HepG2 (cell line): ENCODE measurements around the gene PELI1. TPM values are rescaled to one million over a fixed set of nuclear protein-coding genes. Genes with fewer than 3 reads are reported as not detected.

Experiments used
- ARNT2 ChIP-seq: sonication (generic); formaldehyde crosslinking; IDR thresholded peaks from 2 replicates; pipeline ENCODE4 v1.8.0; 2022; ENCODE audit warnings: mild to moderate bottlenecking, low read depth, missing genetic modification reagents, moderate library complexity
- CEBPB ChIP-seq: IDR thresholded peaks from 2 replicates; pipeline ENCODE4 v1.6.1; 2011; ENCODE audit warnings: low read depth, low read length, improper control_type of control experiment, borderline replicate concordance
- CEBPG ChIP-seq: IDR thresholded peaks from 2 replicates; pipeline ENCODE4 v1.6.1; 2016
- CREB3 ChIP-seq: sonication (generic); formaldehyde crosslinking; IDR thresholded peaks from 2 replicates; pipeline ENCODE4 v1.5.0; 2020; ENCODE audit warnings: missing genetic modification reagents
- ESRRA ChIP-seq: sonication (generic); formaldehyde crosslinking; IDR thresholded peaks from 2 replicates; pipeline ENCODE4 v1.5.1; 2020; ENCODE audit warnings: mild to moderate bottlenecking, low read depth, missing genetic modification reagents
- HNF4G ChIP-seq, 2 experiments: sonication (generic) in 1 of 2; formaldehyde crosslinking in 1 of 2; IDR thresholded peaks; 2 replicates each; pipeline versions ENCODE4 v1.4.0 to v1.6.1; 2011 to 2020; ENCODE audit warnings: borderline replicate concordance in 2 of 2, low read depth in 2 of 2, mild to moderate bottlenecking in 2 of 2, low read length in 1 of 2, missing genetic modification reagents in 1 of 2, moderate library complexity in 1 of 2
- IRF2 ChIP-seq: IDR thresholded peaks from 2 replicates; pipeline ENCODE4 v1.6.1; 2018; ENCODE audit warnings: missing genetic modification reagents, missing compliant biosample characterization
- KAT8 ChIP-seq: IDR thresholded peaks from 2 replicates; pipeline ENCODE4 v1.6.1; 2016; ENCODE audit warnings: missing genetic modification reagents, missing compliant biosample characterization
- KDM6A ChIP-seq: IDR thresholded peaks from 2 replicates; pipeline ENCODE4 v1.6.1; 2016; ENCODE audit warnings: low read depth
- MTA3 ChIP-seq: sonication (generic); formaldehyde crosslinking; IDR thresholded peaks from 2 replicates; pipeline ENCODE4 v1.4.0; 2020; ENCODE audit warnings: missing genetic modification reagents
- MTERF4 ChIP-seq: sonication (generic); formaldehyde crosslinking; IDR thresholded peaks from 2 replicates; pipeline ENCODE4 v1.8.0; 2023; ENCODE audit warnings: mild to moderate bottlenecking, missing genetic modification reagents
- TARDBP ChIP-seq: sonication (generic); formaldehyde crosslinking; IDR thresholded peaks from 2 replicates; pipeline ENCODE4 v1.8.0; 2022; ENCODE audit warnings: mild to moderate bottlenecking, missing genetic modification reagents
- ZKSCAN8 ChIP-seq: IDR thresholded peaks from 2 replicates; pipeline ENCODE4 v1.6.1; 2016; ENCODE audit warnings: borderline replicate concordance, missing genetic modification reagents, missing compliant biosample characterization
- ZNF362 ChIP-seq: sonication (generic); formaldehyde crosslinking; IDR thresholded peaks from 2 replicates; pipeline ENCODE4 v1.4.0; 2020; ENCODE audit warnings: missing genetic modification reagents, mild to moderate bottlenecking, borderline replicate concordance
- ZNF501 ChIP-seq: sonication (generic); formaldehyde crosslinking; IDR thresholded peaks from 2 replicates; pipeline ENCODE4 v1.5.1; 2020; ENCODE audit warnings: mild to moderate bottlenecking, moderate library complexity, missing genetic modification reagents
- polyA plus RNA-seq, 8 experiments: library from polyadenylated mRNA; depleted of rRNA in 3 of 8; stranded (reverse) in 7 of 8; unstranded in 1 of 8; fragments of >200 nt; fragmentation: Illumina TruSeq in 4 of 8; extraction: Trizol in 4 of 8; gene quantifications; 2 replicates each; pipeline versions ENCODE4 v1.2.1 to v1.2.3, GENCODE V29; 2011 to 2016; ENCODE audit warnings: low read depth in 4 of 8, missing spikeins in 1 of 8, mixed read lengths in 1 of 8; ENCODE audit not compliant: insufficient read depth in 1 of 8
- total RNA-seq, 5 experiments: library from RNA; depleted of rRNA; stranded (reverse); fragments of >200 nt; fragmentation: Illumina TruSeq; extraction: Trizol; gene quantifications; 2 replicates each; pipeline ENCODE4 v1.2.3, GENCODE V29; 2016; ENCODE audit warnings: low read depth in 1 of 5
- TF ChIP-seq, protein P1 (sequence below): sonication (generic); formaldehyde crosslinking; IDR thresholded peaks from 2 replicates; pipeline ENCODE4 v1.4.0; 2020; ENCODE audit warnings: missing genetic modification reagents
- TF ChIP-seq, protein P2 (sequence below): sonication (generic); formaldehyde crosslinking; IDR thresholded peaks from 2 replicates; pipeline ENCODE4 v1.4.0; 2020; ENCODE audit warnings: mild to moderate bottlenecking, low read depth, missing genetic modification reagents
- TF ChIP-seq, protein P3 (sequence below): sonication (generic); formaldehyde crosslinking; IDR thresholded peaks from 2 replicates; pipeline ENCODE4 v1.4.0; 2020; ENCODE audit warnings: missing genetic modification reagents, mild to moderate bottlenecking, borderline replicate concordance

The PELI1 gene
- total and polyA plus RNA-seq, 2 of the 13 experiments (the other 11 are each of a cell fraction or from before 2014, with no cell fraction given): 12.5 to 16.2 TPM

DNA sequence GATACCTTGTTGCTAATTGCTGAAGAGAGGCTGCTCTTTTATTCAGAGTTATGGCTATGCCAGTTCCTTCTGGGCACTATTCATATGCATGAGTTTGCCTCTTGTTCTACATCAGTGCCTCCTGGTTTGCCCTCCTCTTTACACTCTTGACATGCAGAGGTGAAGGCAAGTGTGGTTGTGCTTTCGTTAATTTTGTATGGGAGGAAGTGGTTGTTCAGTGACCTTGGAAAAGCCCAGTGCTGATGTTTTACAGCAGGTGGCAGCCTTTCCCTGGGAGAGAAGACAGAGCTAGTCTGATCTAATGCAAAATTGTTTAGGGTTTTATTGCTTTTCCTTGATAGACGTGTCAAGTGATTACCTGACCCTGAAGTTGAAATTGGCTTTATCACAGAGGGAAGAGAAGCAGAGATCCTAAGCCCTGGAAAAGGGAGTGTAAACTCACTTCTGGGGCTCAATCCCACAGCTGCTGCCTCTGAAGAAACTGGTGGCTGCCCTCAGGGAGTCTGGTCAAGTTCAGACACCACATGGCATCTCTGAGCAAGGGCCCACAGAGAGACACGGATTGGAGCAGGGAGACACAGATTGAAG lies 94.5 kb downstream of the PELI1 start (continued):
- TF ChIP-seq CEBPG (CRISPR knock-in tag) (peak; percentile 34; the same call in 1 of the 2 replicates), ESRRA (CRISPR knock-in tag) (peak; percentile 38; the same call in 1 of the 2 replicates), TARDBP (no peak), ARNT2 (CRISPR knock-in tag) (no peak), KAT8 (CRISPR knock-in tag) (0 out of 2 replicates have a peak, but pooled peaks have one; percentile 36), KDM6A (CRISPR knock-in tag) (no peak), HNF4G (IDR thresholded peaks at IDR 0.05; ENCODE audit: borderline replicate concordance, low read depth, low read length) (no peak), HNF4G (CRISPR knock-in tag; IDR thresholded peaks at IDR 0.05; ENCODE audit: borderline replicate concordance, low read depth) (no peak), MTERF4 (CRISPR knock-in tag) (no peak), ZNF362 (CRISPR knock-in tag) (peak; percentile 14; the same call in 1 of the 2 replicates), IRF2 (CRISPR knock-in tag) (peak; percentile 78), CEBPB (no peak), ZNF501 (CRISPR knock-in tag) (no peak), ZKSCAN8 (CRISPR knock-in tag) (no peak), CREB3 (CRISPR knock-in tag) (no peak), MTA3 (no peak)
- TF ChIP-seq, protein P1, sequence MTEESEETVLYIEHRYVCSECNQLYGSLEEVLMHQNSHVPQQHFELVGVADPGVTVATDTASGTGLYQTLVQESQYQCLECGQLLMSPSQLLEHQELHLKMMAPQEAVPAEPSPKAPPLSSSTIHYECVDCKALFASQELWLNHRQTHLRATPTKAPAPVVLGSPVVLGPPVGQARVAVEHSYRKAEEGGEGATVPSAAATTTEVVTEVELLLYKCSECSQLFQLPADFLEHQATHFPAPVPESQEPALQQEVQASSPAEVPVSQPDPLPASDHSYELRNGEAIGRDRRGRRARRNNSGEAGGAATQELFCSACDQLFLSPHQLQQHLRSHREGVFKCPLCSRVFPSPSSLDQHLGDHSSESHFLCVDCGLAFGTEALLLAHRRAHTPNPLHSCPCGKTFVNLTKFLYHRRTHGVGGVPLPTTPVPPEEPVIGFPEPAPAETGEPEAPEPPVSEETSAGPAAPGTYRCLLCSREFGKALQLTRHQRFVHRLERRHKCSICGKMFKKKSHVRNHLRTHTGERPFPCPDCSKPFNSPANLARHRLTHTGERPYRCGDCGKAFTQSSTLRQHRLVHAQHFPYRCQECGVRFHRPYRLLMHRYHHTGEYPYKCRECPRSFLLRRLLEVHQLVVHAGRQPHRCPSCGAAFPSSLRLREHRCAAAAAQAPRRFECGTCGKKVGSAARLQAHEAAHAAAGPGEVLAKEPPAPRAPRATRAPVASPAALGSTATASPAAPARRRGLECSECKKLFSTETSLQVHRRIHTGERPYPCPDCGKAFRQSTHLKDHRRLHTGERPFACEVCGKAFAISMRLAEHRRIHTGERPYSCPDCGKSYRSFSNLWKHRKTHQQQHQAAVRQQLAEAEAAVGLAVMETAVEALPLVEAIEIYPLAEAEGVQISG (CRISPR knock-in tag): no peak
- TF ChIP-seq, protein P2, sequence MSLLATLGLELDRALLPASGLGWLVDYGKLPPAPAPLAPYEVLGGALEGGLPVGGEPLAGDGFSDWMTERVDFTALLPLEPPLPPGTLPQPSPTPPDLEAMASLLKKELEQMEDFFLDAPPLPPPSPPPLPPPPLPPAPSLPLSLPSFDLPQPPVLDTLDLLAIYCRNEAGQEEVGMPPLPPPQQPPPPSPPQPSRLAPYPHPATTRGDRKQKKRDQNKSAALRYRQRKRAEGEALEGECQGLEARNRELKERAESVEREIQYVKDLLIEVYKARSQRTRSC (CRISPR knock-in tag): no peak
- TF ChIP-seq, protein P3, sequence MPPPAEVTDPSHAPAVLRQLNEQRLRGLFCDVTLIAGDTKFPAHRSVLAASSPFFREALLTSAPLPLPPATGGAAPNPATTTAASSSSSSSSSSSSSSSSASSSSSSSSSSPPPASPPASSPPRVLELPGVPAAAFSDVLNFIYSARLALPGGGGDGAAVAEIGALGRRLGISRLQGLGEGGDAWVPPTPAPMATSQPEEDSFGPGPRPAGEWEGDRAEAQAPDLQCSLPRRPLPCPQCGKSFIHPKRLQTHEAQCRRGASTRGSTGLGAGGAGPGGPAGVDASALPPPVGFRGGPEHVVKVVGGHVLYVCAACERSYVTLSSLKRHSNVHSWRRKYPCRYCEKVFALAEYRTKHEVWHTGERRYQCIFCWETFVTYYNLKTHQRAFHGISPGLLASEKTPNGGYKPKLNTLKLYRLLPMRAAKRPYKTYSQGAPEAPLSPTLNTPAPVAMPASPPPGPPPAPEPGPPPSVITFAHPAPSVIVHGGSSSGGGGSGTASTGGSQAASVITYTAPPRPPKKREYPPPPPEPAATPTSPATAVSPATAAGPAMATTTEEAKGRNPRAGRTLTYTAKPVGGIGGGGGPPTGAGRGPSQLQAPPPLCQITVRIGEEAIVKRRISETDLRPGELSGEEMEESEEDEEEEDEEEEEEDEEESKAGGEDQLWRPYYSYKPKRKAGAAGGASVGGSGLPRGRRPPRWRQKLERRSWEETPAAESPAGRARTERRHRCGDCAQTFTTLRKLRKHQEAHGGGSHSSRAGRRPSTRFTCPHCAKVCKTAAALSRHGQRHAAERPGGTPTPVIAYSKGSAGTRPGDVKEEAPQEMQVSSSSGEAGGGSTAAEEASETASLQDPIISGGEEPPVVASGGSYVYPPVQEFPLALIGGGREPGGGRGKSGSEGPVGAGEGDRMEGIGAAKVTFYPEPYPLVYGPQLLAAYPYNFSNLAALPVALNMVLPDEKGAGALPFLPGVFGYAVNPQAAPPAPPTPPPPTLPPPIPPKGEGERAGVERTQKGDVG (CRISPR knock-in tag): no peak
